Head of caudate nucleus (tissue), 42 donors: Measurements from ENCODE around the gene RPL27A.
"Not testable (repeated sequence)": the region's sequence is repeated elsewhere in the genome, so short reads cannot be mapped to it uniquely, and the experiment has no call there.

Experiments used
- DNase-seq, 42 donors: peaks; one replicate each; pipeline versions ENCODE4 v3.0.0 to v3.0.0-alpha.2; 2020 to 2021; ENCODE audit warnings: mixed read lengths in 7 of 42
- intact Hi-C: fragments of 100-400 bp; cut with DNase I; formaldehyde crosslinking; loops from one replicate; pipeline ENCODE4 v1.15.0; 2022

The RPL27A gene

GRCh38 chr11:8682303-8683114 lies at the start of gene RPL27A, which contains the start of gene TRIM66:
TSS of gene RPL27A (plus strand) at chr11:8682792. CDS start at chr11:8682814, 22 bp downstream.
TSS of gene TRIM66 (minus strand) at chr11:8682665. CDS start at chr11:8672274, 10,391 bp downstream.
- DNase-seq, result peak; percentile 95 to 100 (median 99)
- intact Hi-C loops, result loop anchor here (5.0 kb wide), 1 partner anchor 130 kb away; a partner anchor contains a TSS

GRCh38 chr11:8634498-8634897 lies 48.1 kb upstream of the RPL27A start:
- intact Hi-C loops, result no loop called here
- DNase-seq, result no peak

- intact Hi-C loops, result no loop called here
- no peak for DNase-seq
Measured at GRCh38 chr11:8636127-8636526, 46.5 kb upstream of the RPL27A start.

- intact Hi-C loops, result no loop called here
- DNase-seq, result peak in 16 of 42 donors; percentile 4 to 60 (median 26)
Measured at GRCh38 chr11:8638300-8638699, 44.3 kb upstream of the RPL27A start.

- DNase-seq, result no peak
- intact Hi-C loops, result no loop called here
Measured at GRCh38 chr11:8639655-8640054, 42.9 kb upstream of the RPL27A start.

GRCh38 chr11:8640267-8640906 lies 42.2 kb upstream of the RPL27A start:
- intact Hi-C loops, result no loop called here
- no peak for DNase-seq

GRCh38 chr11:8641332-8641731 lies 41.3 kb upstream of the RPL27A start:
- intact Hi-C loops, result no loop called here

GRCh38 chr11:8642196-8642841 lies 40.3 kb upstream of the RPL27A start:
- intact Hi-C loops, result no loop called here
- no peak for DNase-seq

More at GRCh38 chr11:8641332-8641731, 41.3 kb upstream of the RPL27A start:
- no peak for DNase-seq

DNA sequence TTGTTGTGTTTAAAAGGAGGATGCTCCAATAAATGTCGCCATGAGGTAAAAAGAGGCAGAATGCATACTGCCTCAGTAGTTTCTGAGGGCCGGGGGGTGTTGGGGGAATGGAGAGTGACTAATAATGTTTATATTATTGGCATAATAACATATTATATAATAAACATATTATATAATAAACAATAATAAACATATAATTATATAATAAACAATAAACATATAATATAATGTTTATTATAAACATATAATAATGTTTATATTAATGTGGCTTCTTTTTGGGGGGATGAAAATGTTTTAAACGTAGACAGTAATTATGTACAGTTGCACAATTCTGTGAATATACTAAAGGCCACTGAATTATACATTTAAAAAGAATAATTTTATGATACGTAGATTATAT lies 35.7 kb upstream of the RPL27A start:
- intact Hi-C loops, result no loop called here
- DNase-seq, result no peak

GRCh38 chr11:8649361-8649760 lies 33.2 kb upstream of the RPL27A start:
- intact Hi-C loops, result no loop called here
- peak in 8 of 42 donors; percentile 7 to 54 (median 26) for DNase-seq

DNA sequence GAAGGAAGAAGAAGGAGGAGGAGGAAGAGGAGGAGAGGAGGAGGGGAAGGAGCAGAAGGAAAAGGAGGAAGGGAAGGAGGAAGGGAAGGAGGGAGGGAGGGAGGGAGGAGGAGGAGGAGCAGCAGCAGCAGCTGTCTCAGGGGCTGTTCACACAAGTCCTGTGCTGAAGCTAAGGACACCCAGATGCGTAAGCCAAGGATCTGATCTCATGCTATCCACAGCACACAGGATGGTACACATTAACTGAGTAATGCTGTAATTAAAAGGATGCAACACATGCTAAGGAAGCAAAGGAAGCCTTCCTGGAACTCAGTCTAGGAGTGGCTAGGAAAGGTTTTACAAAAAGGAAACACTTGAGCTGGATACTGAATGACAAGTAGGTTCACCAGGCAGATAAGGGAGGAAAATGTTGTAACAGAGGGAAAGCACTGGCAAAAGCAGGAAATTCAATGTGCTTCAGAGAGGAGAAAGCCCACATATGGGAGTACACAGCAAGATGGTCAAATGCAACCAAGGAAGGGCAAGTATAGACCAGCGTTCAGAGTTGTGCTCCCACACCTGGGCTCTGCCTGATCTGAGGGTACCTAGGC lies 32.1 kb upstream of the RPL27A start:
- no peak for DNase-seq
- intact Hi-C loops, result no loop called here

DNA sequence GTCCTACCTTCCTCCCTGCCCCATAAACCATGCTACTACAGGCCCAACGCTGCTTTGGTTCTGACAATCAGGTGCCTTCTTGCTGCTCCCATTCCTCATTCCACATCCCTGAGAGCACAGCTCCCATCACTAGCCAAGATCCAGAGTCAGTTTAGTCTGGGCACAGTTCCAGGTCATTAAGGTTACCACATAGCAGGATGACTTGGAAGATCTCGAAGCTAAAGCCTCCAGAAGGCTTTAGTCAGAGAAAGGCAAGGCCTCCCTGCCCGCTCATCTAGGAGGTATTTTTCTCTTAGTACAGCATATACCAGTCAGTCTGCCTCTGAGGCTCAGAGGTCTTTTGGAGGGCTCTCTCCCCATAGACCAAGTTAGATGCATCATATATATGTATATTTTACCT lies 30.5 kb upstream of the RPL27A start:
- intact Hi-C loops, result no loop called here
- DNase-seq, result no peak

DNA sequence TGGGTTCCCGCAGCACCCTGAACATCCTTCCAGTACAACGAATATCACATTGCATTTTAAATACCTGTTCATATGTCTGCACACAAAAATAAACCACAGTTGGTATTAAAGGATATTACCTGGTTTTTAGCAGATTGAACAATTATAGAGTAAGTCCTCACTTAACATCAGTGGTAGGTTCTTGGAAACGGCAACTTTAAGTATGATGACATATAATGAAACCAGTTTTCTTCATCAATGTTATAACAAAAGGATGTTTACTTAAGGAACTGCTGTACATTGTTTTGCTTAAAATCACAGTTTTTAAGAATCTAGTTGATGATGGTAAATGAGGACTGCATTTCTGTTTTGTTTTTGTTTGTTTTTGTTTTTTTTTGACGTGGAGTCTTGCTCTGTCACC lies 28.1 kb upstream of the RPL27A start:
- intact Hi-C loops, result no loop called here
- DNase-seq, result no peak

- intact Hi-C loops, result no loop called here
- no peak for DNase-seq
Measured at GRCh38 chr11:8656291-8656690, 26.3 kb upstream of the RPL27A start.

DNA sequence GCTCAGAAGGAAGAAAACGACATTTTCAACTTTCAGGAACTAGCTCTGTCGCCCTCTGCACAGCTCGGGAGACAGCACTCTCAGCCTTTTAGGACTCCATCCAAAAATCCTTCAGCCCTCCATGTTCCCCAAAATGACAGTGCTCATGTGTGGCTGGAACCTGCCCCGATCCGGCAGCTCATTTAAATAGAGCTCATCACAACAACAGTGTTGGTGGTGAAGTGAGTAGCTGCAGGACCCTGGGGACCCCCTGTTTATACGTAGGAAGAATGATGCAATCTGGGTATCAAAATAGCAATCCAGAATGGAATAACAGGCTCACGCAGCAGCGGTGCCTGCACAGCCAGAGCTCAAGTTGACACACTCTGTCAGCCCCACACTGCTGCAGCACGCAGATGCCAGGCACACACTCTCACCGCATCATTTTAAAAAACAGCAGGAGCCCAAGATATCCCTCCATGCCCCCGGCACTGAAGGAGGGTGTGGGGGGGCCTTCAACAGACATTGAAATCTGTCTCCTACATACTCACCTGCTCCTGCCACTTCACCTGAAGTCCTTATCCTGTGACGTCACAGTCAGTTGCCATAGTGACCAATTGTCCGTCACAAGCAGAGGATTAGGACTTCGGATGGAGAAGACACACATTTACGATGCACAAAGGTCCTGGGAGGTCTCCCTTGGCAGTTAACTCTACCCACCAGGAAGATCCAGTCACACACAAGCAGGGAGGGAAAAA lies 24.1 kb upstream of the RPL27A start:
- intact Hi-C loops, result no loop called here

DNA sequence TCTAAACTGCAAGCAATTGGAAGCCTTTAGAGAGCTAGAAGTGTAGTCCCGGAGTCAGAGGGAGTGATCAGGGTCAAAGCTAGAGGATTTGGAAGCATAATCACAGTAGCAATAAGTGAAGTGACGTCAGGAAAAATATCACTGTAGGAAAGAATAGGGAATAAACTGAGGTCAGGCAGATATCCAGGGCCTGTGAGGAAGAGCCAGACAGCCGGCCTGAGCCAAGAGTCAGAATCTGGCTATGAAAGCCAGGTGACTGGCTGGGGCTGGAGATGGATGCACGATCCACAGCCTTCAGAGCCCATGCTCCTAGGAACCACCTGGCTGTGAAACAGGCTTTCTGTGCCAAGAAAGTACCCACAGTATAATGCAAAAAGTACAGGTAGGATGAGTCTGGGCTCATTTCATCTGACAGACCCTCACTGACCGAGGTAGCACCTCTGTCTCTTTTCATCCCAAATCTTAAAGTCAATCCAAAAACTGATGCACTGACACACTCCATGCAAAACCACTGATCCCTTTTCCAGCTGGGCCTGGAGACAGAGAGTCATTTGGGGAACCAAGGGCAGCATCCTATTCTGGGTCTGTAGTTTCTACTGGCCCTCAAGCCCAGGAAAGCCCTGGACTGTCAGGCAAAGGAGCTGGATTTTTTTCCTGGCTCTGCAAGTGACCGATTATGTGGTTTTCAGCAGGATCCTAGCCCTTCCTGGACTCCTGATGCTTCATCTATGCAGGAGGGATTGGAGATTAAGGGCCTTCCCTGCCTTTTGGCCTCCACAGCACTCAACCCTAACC lies 21.4 kb upstream of the RPL27A start:
- no peak for DNase-seq
- intact Hi-C loops, result no loop called here

More for the DNA sequence above, 24.1 kb upstream of the RPL27A start:
- peak in 33 of 42 donors; percentile 8 to 77 (median 43) for DNase-seq

GRCh38 chr11:8665222-8665621 lies 17.4 kb upstream of the RPL27A start:
- intact Hi-C loops, result no loop called here
- no peak for DNase-seq

DNA sequence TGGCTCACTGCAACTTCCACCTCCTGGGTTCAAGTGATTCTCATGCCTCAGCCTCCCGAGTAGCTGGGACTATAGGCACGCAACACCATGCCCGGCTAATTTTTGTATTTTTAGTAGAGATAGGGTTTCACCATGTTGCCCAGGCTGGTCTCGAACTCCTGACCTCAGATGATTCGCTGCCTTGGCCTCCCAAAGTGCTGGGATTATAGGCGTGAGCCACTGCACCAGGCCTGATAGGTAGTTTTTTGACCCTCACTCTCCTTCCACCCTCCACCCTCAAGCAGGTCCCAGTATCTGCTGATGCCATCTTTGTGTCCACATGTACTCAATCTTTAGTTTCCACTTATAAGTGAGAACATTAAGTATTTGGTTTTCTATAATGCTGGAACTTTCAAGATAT lies 12.5 kb upstream of the RPL27A start:
- not testable (repeated sequence) for DNase-seq

More for the DNA sequence above, 12.5 kb upstream of the RPL27A start:
- intact Hi-C loops, result not testable (repeated sequence)
